Fibroblast of skin of back (primary cell): ENCODE data around the gene TYW1.
"Not testable (repeated sequence)": the region's sequence is repeated elsewhere in the genome, so short reads cannot be mapped to it uniquely, and the experiment has no call there.

Source experiments
- DNase-seq: peaks from one replicate; pipeline ENCODE4 v3.0.0-alpha.2; 2013

Gene TYW1

GRCh38 chr7:67192123-67192702, 195.6 kb downstream of the TYW1 start:
- peak; percentile 44 for DNase-seq

- DNase-seq: peak; percentile 6
Observed at GRCh38 chr7:67192889-67193613, 196.4 kb downstream of the TYW1 start.

GRCh38 chr7:67196176-67196575, 199.5 kb downstream of the TYW1 start:
- DNase-seq: not testable (repeated sequence)

- not testable (repeated sequence) for DNase-seq
Observed at GRCh38 chr7:67198865-67199526, 202.4 kb downstream of the TYW1 start.

- not testable (repeated sequence) for DNase-seq
Observed at GRCh38 chr7:67205772-67206171, 209.1 kb downstream of the TYW1 start.

GRCh38 chr7:67206452-67206851, 209.8 kb downstream of the TYW1 start:
- DNase-seq: no peak

GRCh38 chr7:67208656-67209055, 212.0 kb downstream of the TYW1 start:
- not testable (repeated sequence) for DNase-seq

- DNase-seq: no peak
Observed at GRCh38 chr7:67209256-67209655, 212.6 kb downstream of the TYW1 start.

GRCh38 chr7:67210567-67210966, 213.9 kb downstream of the TYW1 start:
- DNase-seq: no peak

- not testable (repeated sequence) for DNase-seq
Observed at GRCh38 chr7:67211650-67212330, 215.2 kb downstream of the TYW1 start.

- DNase-seq: not testable (repeated sequence)
Observed at GRCh38 chr7:67213038-67213437, 216.4 kb downstream of the TYW1 start.

GRCh38 chr7:67223551-67223950, 226.9 kb downstream of the TYW1 start:
- peak; percentile 69 for DNase-seq

- peak; percentile 78 for DNase-seq
Observed at GRCh38 chr7:67226340-67226907, 229.8 kb downstream of the TYW1 start.

GRCh38 chr7:67226967-67227366, 230.3 kb downstream of the TYW1 start:
- not testable (repeated sequence) for DNase-seq

GRCh38 chr7:67229018-67229417, 232.4 kb downstream of the TYW1 start:
- not testable (repeated sequence) for DNase-seq

- not testable (repeated sequence) for DNase-seq
Observed at GRCh38 chr7:67230029-67230428, 233.4 kb downstream of the TYW1 start.

- DNase-seq: not testable (repeated sequence)
Observed at GRCh38 chr7:67233506-67233905, 236.9 kb downstream of the TYW1 start.

- DNase-seq: not testable (repeated sequence)
Observed at GRCh38 chr7:67236216-67236615, 239.6 kb downstream of the TYW1 start.

- DNase-seq: not testable (repeated sequence)
Observed at GRCh38 chr7:67242871-67243270, 246.2 kb downstream of the TYW1 start.

GRCh38 chr7:67248364-67248763, 251.7 kb downstream of the TYW1 start:
- not testable (repeated sequence) for DNase-seq

GRCh38 chr7:67251986-67252558, 255.4 kb downstream of the TYW1 start:
- no peak for DNase-seq

GRCh38 chr7:67255076-67255475, 258.4 kb downstream of the TYW1 start:
- DNase-seq: not testable (repeated sequence)
